Prostate gland (tissue), 2 donors: ENCODE measurements around the gene LAPTM4A. TPM values are rescaled to one million over a fixed set of nuclear protein-coding genes. Genes with fewer than 3 reads are reported as not detected.

Experiments
- DNase-seq: peaks from one replicate; pipeline ENCODE4 v3.0.0-alpha.2; 2019; ENCODE audit warnings: low spot score
- H3K27ac ChIP-seq, 2 donors: fragments of 200-600 bp; sonication (generic); 2 replicates each; pipeline ENCODE4 v1.5.1; 2017 to 2019
- H3K27me3 ChIP-seq: fragments of 200-600 bp; sonication (generic); replicated peaks from 2 replicates; pipeline ENCODE4 v1.5.1; 2019; ENCODE audit not compliant: insufficient read depth
- H3K36me3 ChIP-seq, 2 donors: fragments of 200-600 bp; sonication (generic); 1 replicate in 1 of 2; 2 replicates in 1 of 2; pipeline versions ENCODE4 v1.5.1 to v1.8.1; 2017 to 2019
- H3K4me1 ChIP-seq: fragments of 200-600 bp; sonication (generic); replicated peaks from 2 replicates; pipeline ENCODE4 v1.5.1; 2019
- H3K4me3 ChIP-seq, 2 donors: fragments of 200-600 bp; sonication (generic); 2 replicates each; pipeline ENCODE4 v1.5.1; 2017 to 2019
- H3K9me3 ChIP-seq: fragments of 200-600 bp; sonication (generic); 2 replicates; pipeline ENCODE4 v1.5.1; 2017
- POLR2A ChIP-seq: fragments of 450-650 bp; IDR thresholded peaks from one replicate; pipeline ENCODE4 v1.6.1; 2016; ENCODE audit warnings: antibody characterized with exemption, mild to moderate bottlenecking
- POLR2AphosphoS5 ChIP-seq: sonication (generic); formaldehyde crosslinking; IDR thresholded peaks from one replicate; pipeline ENCODE4 v1.6.1; 2017; ENCODE audit warnings: antibody characterized with exemption
- WGBS: methylation state at CpG from one replicate; pipeline ENCODE4 v1.1.5; 2018; 5-methylcytosine and 5-hydroxymethylcytosine counted together
- intact Hi-C: fragments of 100-400 bp; cut with DNase I; formaldehyde crosslinking; loops from one replicate; pipeline ENCODE4 v1.14.2; 2022
- total RNA-seq, 2 donors: library from RNA; depleted of rRNA; stranded (reverse); fragments of >200 nt; gene quantifications; one replicate each; pipeline ENCODE4 v1.1.0, GENCODE V29; 2016
- TF ChIP-seq, protein P1 (sequence below), 4 experiments: fragments of 200-600 bp in 2 of 4; fragments of 450-650 bp in 2 of 4; sonication (generic) in 2 of 4; IDR thresholded peaks; 1 replicate in 3 of 4; 2 replicates in 1 of 4; pipeline ENCODE4 v1.5.1; 2016 to 2019; ENCODE audit warnings: antibody characterized with exemption in 4 of 4, mild to moderate bottlenecking in 2 of 4, moderate library complexity in 2 of 4

Gene LAPTM4A
- total RNA-seq, 2 donors from 2014 or later, result 142 to 340 TPM

DNA sequence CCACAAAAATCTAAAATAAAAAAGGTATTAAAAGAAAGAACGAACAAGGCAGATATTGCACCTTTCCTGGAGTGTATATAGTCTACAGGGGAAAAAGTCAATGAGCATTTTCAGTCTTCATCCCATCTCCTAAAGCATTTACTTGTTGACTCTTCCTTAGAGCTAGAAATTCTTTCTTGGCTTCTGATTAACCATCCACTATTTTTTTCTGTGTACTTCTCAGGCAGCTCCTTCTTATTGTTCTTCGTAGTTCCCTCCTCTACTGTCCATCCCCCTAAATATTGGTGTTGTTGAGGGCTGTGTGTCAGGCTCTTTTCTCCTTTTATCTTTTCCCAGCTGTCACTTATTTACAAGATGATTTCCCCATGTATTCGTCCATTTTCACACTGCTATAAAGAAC lies 3.5 kb upstream of the LAPTM4A start:
- Histone ChIP-seq H3K9me3 (no peaks in the 10 kb centered on the region), H3K4me3 (no peak overlapping the region), H3K27ac (no peak overlapping the region), H3K27me3 (no peaks in the 10 kb centered on the region), H3K4me1 (no peaks in the 10 kb centered on the region), H3K36me3 (no peaks in the 10 kb centered on the region)
- intact Hi-C loops, result loop anchor here (5.0 kb wide), 1 partner anchor 43 kb away; the partner anchor contains the start of gene MATN3
- TF ChIP-seq POLR2AphosphoS5 (no peak), POLR2A (no peak)
- TF ChIP-seq, protein P1, sequence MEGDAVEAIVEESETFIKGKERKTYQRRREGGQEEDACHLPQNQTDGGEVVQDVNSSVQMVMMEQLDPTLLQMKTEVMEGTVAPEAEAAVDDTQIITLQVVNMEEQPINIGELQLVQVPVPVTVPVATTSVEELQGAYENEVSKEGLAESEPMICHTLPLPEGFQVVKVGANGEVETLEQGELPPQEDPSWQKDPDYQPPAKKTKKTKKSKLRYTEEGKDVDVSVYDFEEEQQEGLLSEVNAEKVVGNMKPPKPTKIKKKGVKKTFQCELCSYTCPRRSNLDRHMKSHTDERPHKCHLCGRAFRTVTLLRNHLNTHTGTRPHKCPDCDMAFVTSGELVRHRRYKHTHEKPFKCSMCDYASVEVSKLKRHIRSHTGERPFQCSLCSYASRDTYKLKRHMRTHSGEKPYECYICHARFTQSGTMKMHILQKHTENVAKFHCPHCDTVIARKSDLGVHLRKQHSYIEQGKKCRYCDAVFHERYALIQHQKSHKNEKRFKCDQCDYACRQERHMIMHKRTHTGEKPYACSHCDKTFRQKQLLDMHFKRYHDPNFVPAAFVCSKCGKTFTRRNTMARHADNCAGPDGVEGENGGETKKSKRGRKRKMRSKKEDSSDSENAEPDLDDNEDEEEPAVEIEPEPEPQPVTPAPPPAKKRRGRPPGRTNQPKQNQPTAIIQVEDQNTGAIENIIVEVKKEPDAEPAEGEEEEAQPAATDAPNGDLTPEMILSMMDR (IDR thresholded peaks at IDR 0.05), result no peak
- 89% methylated on average over 3 of the region's 3 CpGs for WGBS
- DNase-seq, result no peak

DNA sequence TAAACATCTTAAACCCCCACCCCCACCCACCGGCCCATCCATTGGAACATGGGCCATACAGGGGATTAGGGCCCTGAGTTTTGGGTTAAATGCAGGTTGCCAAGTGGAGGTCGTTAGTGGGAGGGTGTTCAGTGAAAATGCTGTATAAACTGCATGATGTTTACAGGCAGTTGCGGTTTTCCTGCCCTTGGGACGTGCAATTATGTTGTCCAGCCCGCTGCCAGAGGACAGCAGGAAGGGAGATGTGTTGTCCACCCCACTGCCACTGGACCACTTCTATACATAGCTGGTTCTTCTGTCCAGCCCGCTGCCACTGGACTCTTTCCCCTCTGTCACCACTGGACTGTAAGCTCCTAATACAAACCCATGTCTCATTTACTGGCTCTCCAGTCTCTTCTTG lies 2.7 kb upstream of the LAPTM4A start:
- no peak for DNase-seq
- TF ChIP-seq, protein P1 (IDR thresholded peaks at IDR 0.05), result no peak
- TF ChIP-seq POLR2A, result no peak
- TF ChIP-seq POLR2AphosphoS5, result no peak
- no peaks in the 10 kb centered on the region for H3K9me3 ChIP-seq
- intact Hi-C loops, result loop anchor here (5.0 kb wide), 1 partner anchor 42 kb away; the partner anchor contains the start of gene MATN3
- WGBS, result 81% methylated on average over 6 of the region's 6 CpGs
- no peaks in the 10 kb centered on the region for H3K4me1 ChIP-seq
- no peaks in the 10 kb centered on the region for H3K36me3 ChIP-seq
- H3K4me3 ChIP-seq, result no peak overlapping the region
- H3K27ac ChIP-seq, result no peak overlapping the region
- no peaks in the 10 kb centered on the region for H3K27me3 ChIP-seq

DNA sequence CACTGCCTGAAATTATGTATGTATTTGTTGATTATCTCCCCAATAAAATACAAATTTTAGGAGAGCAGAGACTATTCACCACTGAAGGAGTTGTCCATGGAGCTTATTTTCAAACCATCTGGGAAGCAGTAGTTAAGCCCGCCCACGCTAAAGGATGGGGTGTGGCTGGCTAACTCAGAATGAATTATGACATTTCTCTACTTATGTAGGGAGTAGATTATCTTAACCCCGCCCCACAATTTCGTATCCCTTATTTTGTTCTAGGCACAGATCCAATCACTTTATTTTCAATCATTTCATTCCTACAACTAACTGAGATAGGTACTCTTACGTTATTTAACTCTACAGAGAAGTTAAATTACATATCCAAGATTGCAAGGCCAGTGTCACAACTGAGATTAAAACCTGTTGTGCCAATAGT lies 1.4 kb upstream of the LAPTM4A start:
- peak overlapping the region; percentile 94 to 98 for H3K27ac ChIP-seq
- H3K4me1 ChIP-seq, result no peaks in the 10 kb centered on the region
- peak; percentile 33 for DNase-seq
- no peaks in the 10 kb centered on the region for H3K27me3 ChIP-seq
- WGBS, result 13% methylated on average over 5 of the region's 5 CpGs
- H3K4me3 ChIP-seq, result peak overlapping the region; percentile 87 to 89
- H3K9me3 ChIP-seq, result no peaks in the 10 kb centered on the region
- no peaks in the 10 kb centered on the region for H3K36me3 ChIP-seq
- TF ChIP-seq, protein P1 (IDR thresholded peaks at IDR 0.05), result no peak
- no peak for TF ChIP-seq POLR2A
- peak; percentile 23 for TF ChIP-seq POLR2AphosphoS5
- intact Hi-C loops, result loop anchor here (5.0 kb wide), 1 partner anchor 41 kb away; the partner anchor contains the start of gene MATN3

- TF ChIP-seq POLR2AphosphoS5, result no peak
- TF ChIP-seq, protein P1 (IDR thresholded peaks at IDR 0.05), result no peak
- no peak for TF ChIP-seq POLR2A
- Histone ChIP-seq H3K27ac (peak overlapping the region; percentile 94 to 98), H3K27me3 (no peaks in the 10 kb centered on the region), H3K36me3 (no peaks in the 10 kb centered on the region), H3K9me3 (no peaks in the 10 kb centered on the region), H3K4me3 (peak overlapping the region; percentile 87 to 89), H3K4me1 (no peaks in the 10 kb centered on the region)
- DNase-seq, result no peak
- WGBS, result under 1% methylated on average over 10 of the region's 10 CpGs
- intact Hi-C loops, result loop anchor here (5.0 kb wide), 1 partner anchor 40 kb away; the partner anchor contains the start of gene MATN3
Observed at GRCh38 chr2:20052229-20052851, 912 bp upstream of the LAPTM4A start.
